HG02610 (cell line): ENCODE measurements around the gene MZT2B.
"Not testable (repeated sequence)": the region's sequence is repeated elsewhere in the genome, so short reads cannot be mapped to it uniquely, and the experiment has no call there.

Source experiments
- ATAC-seq: cut with Tn5 transposase; IDR thresholded peaks from one replicate; pipeline ENCODE4 v1.9.1; 2021; ENCODE audit warnings: mild to moderate bottlenecking, moderate library complexity; ENCODE audit not compliant: unreplicated experiment

Gene MZT2B

DNA sequence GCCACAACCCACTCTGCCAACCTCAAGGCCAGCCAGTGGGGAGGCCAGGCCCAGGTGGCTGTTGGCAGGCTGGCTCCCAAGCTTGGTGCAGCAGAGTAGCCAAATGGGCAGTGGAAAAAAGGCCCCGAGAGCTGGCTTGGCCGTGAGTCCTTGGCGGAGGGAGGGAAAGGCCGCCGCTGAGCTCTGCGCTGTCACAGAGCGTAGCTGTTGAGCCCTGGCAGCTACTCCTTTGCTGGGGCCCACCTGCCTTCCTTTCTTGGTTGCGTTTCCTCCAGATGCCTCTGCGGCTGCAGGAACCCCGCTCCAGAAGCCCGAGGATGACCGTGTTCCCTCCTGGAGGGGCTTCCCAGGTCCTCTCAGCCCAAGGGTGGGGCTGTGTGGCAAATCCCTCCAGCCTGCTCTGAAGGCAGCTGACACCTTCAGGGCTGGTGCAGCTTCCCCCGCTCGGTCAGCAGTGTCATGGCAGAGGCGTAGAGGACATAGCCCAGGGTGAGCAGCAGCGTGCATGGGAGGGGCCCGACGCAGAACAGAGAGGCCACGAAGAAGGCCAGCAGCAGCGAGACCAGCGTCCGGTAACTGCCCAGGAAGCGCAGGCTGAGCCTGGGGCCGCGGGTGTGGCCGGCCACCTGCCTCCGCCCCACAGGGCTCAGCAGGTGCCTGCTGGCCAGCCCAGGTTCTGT, 29.8 kb upstream of the MZT2B start:
- ATAC-seq, result not testable (repeated sequence)

DNA sequence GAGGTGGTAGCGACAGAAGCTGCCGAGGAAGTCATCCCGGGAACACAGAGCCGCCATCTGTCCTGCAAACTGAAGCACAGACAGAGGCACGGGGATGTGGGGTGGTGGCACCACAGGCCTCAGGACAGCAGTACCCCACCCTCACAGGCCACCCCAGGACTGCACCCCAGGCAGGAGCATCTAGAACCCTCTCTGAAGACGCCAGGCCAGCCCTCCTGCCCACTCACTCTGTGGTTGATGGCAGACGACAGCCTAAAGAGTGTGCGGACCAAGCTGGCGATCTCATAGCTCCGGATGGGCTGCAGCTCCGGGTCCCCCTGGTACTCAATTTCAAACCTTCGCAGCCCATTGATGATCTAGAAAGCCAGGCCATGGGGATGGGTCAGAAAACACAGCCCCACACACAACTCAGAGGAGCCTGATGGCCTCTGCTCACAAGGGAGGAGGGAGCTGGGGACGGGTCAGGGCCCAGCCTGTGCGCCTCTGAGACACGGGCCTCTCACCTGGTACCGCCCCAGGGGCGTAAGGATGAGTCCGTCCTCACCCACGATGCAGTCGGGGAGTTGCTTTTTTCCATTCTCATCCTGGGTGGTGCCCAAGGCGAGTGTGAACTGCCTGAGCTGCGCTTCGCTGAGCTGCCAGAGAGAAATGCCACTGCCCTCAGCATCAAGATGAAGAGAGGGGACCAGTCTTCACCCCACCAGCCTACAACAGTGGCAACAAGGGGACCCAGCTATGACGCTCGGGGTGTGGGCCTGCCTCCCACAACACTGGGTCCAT, 29.1 kb upstream of the MZT2B start:
- ATAC-seq, result no peak

DNA sequence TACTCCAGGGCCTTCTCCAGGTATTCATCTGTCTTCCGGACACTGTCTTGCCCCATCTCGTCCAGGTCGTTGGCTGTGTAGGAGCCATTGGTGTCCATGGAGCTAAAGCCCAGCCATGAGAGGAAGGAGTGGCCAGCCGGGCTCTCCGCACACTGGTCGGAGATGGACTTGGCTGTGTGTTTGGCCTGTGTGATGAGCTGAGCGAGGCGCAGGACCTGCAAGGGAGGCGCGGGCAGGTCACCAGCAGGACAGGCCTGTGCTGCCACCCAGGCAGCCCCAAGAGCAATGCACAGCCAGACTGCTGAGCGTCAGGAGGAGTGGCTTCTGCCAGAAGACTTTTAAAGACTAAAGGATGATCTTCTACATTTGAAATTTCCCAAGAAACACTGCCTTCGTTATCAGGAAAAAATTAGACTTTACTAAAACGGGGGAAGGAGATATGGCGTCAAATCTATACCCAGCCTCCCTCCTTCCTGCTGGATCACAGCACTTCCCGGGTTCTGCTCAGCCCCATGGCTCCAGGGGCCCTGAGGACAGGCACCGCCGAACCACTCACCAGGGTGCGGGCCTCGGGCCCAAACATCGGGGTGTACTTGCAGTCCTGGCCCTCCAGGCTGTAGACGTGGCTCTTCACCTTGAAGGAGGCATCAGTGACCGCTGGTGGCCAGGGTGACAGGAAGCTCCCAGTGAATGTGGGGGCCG, 28.2 kb upstream of the MZT2B start:
- ATAC-seq, result not testable (repeated sequence)

DNA sequence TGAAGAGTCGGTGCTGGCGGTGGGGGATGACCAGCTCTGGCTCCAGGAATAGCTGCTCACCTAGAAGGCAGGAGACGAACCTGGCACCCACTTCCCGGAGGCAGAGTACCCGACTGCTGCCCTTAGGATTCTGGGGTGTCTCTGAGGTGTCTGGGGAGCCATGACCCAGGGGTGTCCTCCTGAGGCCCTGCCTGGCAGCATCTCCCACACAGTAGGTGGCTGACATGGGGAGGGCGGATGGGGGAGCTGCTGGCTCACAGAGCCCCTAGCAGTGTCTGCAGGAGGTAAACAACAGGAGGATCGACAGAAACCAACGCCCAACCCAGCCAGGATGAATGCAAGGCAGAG, 27.7 kb upstream of the MZT2B start:
- not testable (repeated sequence) for ATAC-seq

DNA sequence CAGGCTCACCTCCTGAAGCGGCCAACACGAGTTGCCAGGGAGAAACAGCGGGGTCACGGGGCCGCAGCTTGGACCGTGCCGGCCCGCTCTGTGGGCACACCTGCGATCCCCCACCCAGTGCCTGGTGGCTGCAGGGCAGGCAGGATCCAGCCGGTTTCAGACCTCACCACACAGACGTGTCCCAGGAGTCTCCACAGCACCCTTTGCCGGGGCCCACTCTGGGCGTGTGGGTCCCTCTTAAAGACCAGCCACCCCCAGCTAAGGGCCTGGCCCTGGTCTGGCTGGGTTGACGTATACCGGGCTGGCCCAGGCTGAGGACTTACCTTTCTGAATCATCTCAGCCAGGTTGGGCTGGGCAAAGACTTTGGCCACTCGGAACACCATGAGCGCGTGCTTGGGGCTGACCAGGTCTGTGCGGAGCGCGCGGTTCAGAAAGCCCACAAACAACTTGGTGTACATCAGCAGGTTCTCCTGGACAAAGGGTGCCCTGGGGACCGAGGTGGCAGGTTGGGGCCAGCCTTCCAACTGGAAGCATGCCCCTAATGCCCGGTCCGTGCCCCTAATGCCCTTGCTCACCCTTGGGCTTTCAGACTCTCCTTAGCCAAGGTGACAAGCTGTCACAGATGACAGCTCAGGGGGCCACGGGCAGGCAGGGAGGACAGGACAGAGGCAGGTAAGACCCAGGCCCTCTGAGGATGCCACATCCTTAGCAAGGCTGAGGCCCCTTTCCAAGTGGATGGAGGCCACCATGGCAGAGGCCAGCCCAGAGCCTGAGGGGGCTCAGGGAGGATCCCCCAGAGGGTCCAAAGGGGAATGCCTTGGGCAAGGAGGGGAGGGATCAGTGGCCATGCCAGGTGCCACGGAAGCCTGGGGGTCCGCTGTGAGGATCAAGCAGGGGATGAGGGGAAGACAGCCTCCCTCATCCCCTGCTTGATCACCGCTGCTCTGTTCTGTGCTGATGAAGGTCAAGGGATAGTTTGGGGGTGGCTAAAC, 27.0 kb upstream of the MZT2B start:
- ATAC-seq, result no peak

DNA sequence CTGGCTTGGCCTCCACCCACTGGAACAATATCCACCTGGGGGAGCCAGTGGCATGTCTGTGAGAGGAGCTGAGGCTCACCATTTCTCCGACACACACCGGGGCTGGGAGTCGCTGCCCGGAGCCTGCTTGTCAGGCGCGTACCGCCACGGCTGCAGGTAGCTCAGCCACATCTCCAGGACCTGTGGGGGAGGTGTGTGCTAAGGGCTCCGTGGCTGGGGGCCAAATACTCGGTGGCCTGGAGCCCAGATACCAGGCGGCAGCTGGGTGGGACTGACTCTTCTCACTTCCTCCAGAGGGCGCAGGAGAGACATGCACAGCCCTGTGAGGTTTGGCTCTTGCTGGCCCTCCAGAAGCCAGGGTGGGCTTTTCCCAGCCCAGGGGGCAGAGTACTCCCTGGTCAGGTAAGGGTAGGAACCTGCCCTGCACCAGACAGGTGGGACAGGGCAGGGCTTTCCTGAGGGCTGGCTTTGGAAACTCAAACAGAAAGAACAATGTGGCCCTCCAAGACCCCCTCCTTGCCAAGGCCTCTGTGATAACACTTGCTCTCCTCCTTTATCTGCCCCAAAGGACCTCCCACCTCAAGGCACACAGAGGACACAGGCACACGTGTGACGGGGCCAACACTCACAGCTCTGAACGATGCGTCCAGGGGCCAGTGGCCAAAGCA, 26.0 kb upstream of the MZT2B start:
- not testable (repeated sequence) for ATAC-seq

DNA sequence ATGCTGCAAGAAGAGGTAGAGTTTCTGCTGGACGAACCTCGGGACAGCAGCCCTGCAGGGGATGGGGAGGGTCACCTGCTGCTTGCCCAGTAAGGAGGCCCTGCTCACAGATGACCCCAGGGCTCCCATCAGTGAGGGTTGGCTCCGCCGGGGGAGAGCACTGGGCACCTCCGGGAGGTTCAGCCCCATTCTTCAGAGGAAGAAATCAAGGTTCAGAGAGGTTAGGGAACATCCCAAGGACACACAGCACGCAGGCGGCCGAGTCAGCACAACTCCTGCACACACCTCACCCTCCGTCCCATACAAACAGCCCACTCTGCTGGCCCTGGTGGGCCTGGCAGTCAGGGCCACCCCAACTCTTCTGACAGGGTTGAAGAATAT, 25.4 kb upstream of the MZT2B start:
- no peak for ATAC-seq

DNA sequence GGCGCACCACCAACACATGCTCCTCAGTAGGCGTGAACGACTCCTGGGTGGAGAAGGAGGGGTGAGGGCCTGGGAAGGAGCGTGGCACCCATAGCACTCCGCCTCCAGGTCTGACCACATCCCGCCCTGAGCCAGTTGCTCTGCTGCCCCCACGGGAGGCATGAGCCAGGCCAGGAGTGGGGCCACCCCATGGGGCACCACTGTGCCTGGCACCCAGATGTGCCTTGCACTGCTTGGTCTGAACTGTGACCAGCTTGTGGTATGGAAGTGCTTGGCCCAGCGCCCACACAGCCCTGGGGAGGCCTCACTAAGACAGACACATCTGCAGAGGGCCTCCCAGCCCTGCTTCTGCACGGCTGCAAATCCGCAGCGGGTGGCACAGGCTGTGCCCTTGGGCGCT, 24.7 kb upstream of the MZT2B start:
- ATAC-seq, result peak; percentile 29

DNA sequence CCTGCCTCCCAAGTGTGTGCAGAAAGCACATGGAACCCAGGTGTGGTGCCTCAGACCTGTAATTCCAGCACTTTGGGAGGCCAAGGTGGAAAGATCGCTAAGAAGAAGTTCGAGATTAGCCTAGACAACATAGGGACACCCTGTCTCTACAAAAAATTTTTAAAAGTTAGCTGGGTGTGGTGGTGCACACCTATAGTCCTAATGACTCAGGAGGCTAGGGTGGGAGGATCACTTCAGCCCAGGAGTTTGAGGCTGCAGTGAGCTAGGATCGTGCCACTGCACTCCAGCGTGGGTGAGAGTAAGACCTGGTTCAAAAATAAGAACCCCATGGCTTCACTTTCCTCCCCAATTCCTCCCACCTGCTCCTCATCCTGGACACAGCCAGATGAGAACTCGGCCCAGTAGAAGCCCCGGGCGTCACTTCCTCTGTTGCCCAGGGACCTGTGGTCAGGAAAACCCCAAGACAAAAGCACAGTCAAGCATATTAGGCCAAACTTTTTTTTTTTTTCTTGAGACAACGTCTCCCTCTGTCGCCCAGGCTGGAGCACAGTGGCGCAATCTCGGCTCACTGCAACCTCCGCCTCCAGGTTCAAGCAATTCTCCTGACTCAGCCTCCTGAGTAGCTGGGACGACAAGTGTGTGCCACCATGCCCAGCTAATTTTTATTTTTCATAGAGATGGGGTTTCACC, 24.1 kb upstream of the MZT2B start:
- peak; percentile 88 for ATAC-seq

DNA sequence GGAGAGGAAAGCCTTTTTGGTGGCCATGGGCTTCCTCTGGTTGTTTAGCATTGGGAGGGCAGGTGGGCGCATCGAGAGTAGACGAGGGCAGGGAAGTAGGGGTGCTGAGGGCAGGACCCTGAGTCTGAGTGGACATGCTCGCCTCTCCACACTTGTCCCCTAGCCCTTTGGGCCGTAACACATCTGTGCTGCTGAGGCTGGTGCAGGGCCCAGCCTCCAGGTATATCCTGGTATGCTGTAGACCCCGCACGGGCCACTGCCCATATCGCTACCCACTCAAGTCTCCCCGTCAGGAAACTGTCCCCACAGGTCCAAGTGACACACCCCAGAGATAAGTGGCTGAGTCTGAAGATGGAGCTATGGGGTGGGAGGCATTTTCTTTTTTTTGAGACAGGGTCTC, 23.4 kb upstream of the MZT2B start:
- no peak for ATAC-seq

DNA sequence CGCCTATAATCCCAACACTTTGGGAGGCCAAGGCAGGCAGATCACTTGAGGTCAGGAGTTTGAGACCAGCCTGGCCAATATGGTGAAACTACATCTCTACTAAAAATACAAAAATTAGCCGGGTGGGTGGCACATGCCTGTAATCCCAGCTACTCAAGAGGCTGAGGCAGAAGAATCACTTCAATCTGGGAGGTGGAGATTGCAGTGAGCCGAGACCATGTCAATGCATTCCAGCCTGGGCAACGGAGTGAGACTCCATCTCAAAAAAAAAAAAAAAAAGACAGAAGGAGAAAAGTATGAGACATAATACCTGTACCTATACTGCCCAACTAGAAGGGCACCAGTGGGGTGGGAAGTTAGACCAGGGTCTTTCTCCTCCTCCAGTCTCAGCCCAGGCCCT, 22.7 kb upstream of the MZT2B start:
- ATAC-seq, result not testable (repeated sequence)

DNA sequence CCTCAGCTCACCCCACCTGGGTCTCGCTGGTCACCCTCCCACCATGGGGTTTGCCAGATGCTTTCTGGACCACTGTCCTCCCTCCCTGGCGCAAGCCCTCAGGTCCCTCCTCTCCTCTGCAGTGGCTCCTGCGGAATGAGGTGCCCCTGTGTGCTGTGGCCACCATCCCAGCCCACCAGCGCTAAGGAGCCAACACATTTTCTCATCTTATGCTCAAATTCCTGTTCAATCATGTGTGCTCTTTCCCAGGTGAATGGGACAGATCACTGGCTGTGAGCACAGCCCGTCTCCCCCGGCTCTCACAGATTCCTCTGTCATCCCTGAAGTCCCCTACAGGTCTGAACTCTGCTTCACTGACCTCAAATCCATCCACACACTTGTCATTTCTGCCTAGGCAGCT, 21.9 kb upstream of the MZT2B start:
- no peak for ATAC-seq

DNA sequence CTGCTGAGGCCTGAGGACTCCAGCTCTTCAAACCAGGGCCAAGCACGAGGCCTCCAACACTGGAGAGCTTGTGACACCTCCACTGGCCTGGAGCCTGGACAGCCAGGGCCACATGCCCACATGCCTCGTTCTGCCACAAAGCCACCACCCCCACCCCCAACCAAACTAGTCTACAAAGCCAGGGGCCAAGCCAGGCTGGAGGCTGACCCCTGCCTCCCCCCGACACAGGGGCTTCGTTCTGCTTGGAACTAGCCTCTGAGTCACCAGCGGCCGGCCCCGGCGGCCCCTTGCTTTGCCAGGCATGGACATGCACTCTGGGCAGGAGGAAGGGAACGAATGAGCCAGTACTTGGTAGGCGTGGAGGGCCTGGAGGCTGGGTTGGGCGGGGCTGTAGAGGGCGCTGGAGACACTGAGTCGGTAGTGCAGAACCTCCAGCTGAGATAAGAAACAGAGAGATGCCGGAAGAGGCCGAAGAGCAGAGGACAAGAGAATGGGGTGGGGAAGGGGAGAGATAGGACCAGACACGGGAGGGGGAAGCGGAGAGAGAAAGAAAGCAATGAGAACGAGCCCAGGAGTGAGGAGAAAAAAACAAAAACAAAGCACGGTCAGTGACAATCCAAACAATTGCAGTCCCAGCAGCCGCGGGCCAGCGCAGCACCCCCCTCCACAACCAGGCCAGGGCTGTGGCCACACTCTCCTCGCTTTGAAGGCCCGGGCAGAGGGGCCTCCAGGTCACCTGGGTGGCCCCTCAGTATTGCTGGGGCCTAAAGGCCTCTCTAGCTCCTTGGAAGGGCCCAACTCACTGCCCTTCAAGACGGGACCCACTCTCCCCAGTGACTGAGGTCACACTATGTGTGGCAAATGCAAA, 21.0 kb upstream of the MZT2B start:
- not testable (repeated sequence) for ATAC-seq

DNA sequence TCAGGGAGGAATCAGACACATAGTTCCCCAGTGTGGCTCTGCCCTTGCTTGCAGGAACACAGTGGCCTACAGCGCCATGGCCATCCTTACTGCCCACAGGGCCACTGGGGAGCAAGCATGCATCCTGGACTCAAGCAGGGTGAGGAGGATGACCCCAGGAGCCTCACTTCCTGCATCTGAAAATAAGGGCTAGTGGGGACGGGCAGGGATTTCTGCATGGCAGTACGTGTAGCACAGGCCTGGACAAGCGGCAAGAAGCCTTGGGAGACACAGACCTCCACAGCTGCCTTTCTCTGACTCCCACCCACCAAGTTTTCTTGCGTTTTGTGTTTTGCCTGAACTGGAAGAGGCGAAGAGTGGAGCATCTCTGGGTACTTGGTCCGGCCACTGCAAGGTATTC, 19.6 kb upstream of the MZT2B start:
- not testable (repeated sequence) for ATAC-seq

DNA sequence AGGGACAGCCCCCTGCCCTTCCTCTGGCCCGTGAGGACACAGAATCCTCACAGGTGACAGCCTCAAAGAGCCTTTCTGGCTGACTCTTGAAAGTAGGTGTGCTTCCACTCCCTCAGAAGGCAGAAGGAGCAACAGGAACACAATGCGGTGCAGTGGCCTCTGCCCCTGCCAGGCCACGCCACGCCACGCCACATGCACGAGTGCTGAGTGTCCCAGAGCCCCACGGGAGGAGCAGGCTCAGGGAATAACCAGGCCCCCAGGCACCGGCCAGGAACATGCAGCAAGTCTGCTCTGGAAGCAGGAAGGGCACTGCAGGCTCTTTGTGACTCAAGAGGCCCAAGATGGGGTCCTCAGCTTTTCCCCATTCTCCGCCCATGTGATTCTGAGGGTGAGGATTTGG, 19.1 kb upstream of the MZT2B start:
- ATAC-seq, result no peak

DNA sequence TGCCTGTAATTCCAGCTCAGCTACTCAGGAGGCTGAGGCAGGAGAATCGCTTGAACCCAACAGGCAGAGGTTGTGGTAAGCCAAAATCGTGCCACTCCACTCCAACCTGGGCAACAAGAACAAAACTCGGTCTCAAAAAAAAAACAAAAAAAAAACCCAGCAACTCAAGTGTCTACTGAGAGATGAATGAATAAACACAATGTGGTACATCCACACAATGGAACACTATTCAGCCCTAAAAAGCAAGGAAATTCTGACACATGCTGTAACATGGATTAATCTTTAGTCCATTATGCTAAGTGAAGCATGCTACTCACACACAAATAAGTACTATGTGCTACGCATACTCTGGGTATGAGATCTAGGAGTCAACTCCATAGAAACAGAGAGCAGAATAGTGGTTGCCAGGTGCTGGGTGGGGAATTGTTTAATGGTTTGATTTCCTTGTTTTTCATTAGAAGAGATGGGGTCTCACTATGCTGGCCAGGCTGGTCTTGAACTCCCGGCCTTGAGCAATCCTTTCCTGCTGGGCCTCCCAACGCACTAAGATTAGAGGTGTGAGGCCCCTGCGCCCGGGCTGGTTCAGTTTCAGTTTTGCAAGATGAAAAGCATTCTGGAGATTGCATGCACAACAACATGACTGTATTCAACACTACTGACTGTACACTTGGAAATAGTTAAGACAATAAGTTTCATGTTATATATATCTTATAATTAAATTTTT, 16.6 kb upstream of the MZT2B start:
- no peak for ATAC-seq

DNA sequence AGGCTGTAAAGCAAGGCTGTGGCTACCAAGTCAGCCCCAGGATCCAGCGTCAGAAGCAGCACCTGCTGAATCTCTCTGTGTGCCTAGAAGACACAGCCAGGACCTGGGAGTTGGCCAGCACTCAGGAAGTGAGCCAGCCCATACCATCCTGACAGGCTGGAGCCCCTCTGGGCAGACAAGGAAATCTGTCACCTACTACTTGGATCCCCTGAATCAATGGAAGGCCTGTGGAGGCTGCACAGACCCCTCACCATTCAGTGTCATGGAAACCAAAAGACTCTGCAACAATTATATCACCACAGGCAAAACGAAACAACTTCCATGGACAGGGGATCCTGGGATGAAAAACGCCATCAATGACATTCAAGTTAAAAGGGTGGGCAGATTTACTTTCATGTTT, 15.5 kb upstream of the MZT2B start:
- not testable (repeated sequence) for ATAC-seq

DNA sequence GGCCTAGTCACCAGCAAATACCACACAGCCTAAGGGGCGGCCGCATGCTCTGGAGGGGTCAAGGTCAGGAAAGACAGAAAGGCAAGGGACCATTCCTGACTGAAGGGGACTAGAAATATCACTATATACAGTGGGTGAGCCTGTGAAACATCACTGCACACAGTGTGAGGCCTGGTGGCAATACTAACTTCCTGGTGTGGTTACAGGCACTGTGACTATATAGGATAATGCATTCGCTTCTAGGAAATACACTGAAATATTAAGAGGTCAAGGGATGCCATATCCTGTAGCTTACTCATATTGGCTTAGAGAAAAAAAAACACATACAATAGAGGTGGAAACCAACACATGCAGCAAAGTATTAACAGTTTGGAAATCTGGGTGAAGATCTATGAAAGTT, 12.9 kb upstream of the MZT2B start:
- not testable (repeated sequence) for ATAC-seq
